DND-41 (cell line): Measurements from ENCODE around the gene SEC31A.

Source experiments
- CTCF ChIP-seq: IDR thresholded peaks from 2 replicates; pipeline ENCODE4 v1.5.1; 2012; ENCODE audit warnings: borderline replicate concordance, low read length, moderate library complexity, mild to moderate bottlenecking; ENCODE audit not compliant: poor library complexity, severe bottlenecking; ENCODE audit errors: extremely low read depth
- EZH2 ChIP-seq: IDR thresholded peaks from 3 replicates; pipeline ENCODE4 v1.6.1; 2012; ENCODE audit warnings: borderline replicate concordance, low read depth, mild to moderate bottlenecking, moderate library complexity, low read length, inconsistent platforms; ENCODE audit not compliant: severe bottlenecking

GRCh38 chr4:82791179-82791578 is 99.8 kb downstream of the SEC31A start:
- TF ChIP-seq CTCF (no peak), EZH2 (no peak)
